ENCODE measurements around the gene SERTAD4.

- TF ChIP-seq POLR2A (IDR thresholded peaks at IDR 0.05) (no peak), CTCF (IDR thresholded peaks at IDR 0.05) (no peak)
These were observed 58.6 kb downstream of the SERTAD4 start for GRCh38 chr1:210291081-210291764.
